Astrocyte (in vitro differentiated cells and primary cell): ENCODE measurements around the gene TRIO. TPM values are rescaled to one million over a fixed set of nuclear protein-coding genes. Genes with fewer than 3 reads are reported as not detected.

Experiments used
- DNase-seq: peaks from one replicate; pipeline ENCODE4 v3.0.0-alpha.2; 2010; ENCODE audit warnings: low read depth
- FAIRE-seq: peaks from 2 replicates; lab custom pipeline; 2011; peaks lifted over from hg19 to GRCh38; lab: Jason Lieb, UNC
- H2AFZ ChIP-seq: 2 replicates; pipeline ENCODE4 v1.6.0; 2012; ENCODE audit warnings: low read depth, low read length, inconsistent platforms
- H3K27ac ChIP-seq: 2 replicates; pipeline ENCODE4 v1.5.1; 2011; ENCODE audit warnings: low read depth, low read length, inconsistent platforms
- H3K27me3 ChIP-seq: 2 replicates; pipeline ENCODE4 v1.6.0; 2011; ENCODE audit warnings: low read length, inconsistent platforms; ENCODE audit not compliant: insufficient read depth
- H3K36me3 ChIP-seq: 2 replicates; pipeline ENCODE4 v1.5.1; 2011; ENCODE audit warnings: low read length, inconsistent platforms; ENCODE audit not compliant: insufficient read depth
- H3K4me1 ChIP-seq: 2 replicates; pipeline ENCODE4 v1.5.1; 2011; ENCODE audit warnings: low read length, inconsistent platforms; ENCODE audit not compliant: insufficient read depth
- H3K4me2 ChIP-seq: 2 replicates; pipeline ENCODE4 v1.6.0; 2012; ENCODE audit warnings: low read length, inconsistent platforms
- H3K4me3 ChIP-seq: 2 replicates; pipeline ENCODE4 v1.5.1; 2011; ENCODE audit warnings: low read depth, mild to moderate bottlenecking, low read length, inconsistent platforms; ENCODE audit not compliant: insufficient read depth
- H3K79me2 ChIP-seq: 2 replicates; pipeline ENCODE4 v1.6.0; 2012; ENCODE audit warnings: mild to moderate bottlenecking, low read length, inconsistent platforms; ENCODE audit not compliant: insufficient read depth
- H3K9ac ChIP-seq: 2 replicates; pipeline ENCODE4 v1.6.0; 2012; ENCODE audit warnings: mild to moderate bottlenecking, low read length, inconsistent platforms
- H3K9me3 ChIP-seq: 2 replicates; pipeline ENCODE4 v1.5.1; 2012; ENCODE audit warnings: low read depth, mild to moderate bottlenecking, low read length, inconsistent platforms; ENCODE audit not compliant: insufficient read depth
- H4K20me1 ChIP-seq: 2 replicates; pipeline ENCODE4 v1.6.0; 2012; ENCODE audit warnings: low read length, inconsistent platforms; ENCODE audit not compliant: insufficient read depth
- H3K27ac Mint-ChIP-seq: one replicate; pipeline ENCODE4 v1.8.0; 2021; ENCODE audit warnings: mild to moderate bottlenecking, mixed read lengths; ENCODE audit not compliant: unreplicated experiment
- H3K27me3 Mint-ChIP-seq: one replicate; pipeline ENCODE4 v1.8.0; 2021; ENCODE audit warnings: low read depth, mixed read lengths; ENCODE audit not compliant: unreplicated experiment
- H3K36me3 Mint-ChIP-seq: one replicate; pipeline ENCODE4 v1.8.0; 2021; ENCODE audit warnings: low read depth, mixed read lengths; ENCODE audit not compliant: unreplicated experiment
- H3K4me1 Mint-ChIP-seq: one replicate; pipeline ENCODE4 v1.8.0; 2021; ENCODE audit warnings: low read depth, mixed read lengths; ENCODE audit not compliant: unreplicated experiment
- H3K4me3 Mint-ChIP-seq: one replicate; pipeline ENCODE4 v1.8.0; 2021; ENCODE audit warnings: mild to moderate bottlenecking, moderate library complexity, mixed read lengths; ENCODE audit not compliant: unreplicated experiment
- H3K9me3 Mint-ChIP-seq: one replicate; pipeline ENCODE4 v1.8.0; 2021; ENCODE audit warnings: mild to moderate bottlenecking, mixed read lengths; ENCODE audit not compliant: unreplicated experiment
- CTCF ChIP-seq: IDR thresholded peaks from 2 replicates; pipeline ENCODE4 v1.5.1; 2011; ENCODE audit warnings: low read depth, mild to moderate bottlenecking, inconsistent platforms, low read length, moderate library complexity; ENCODE audit not compliant: insufficient read depth
- EZH2 ChIP-seq: IDR thresholded peaks from 2 replicates; pipeline ENCODE4 v1.6.1; 2012; ENCODE audit warnings: mild to moderate bottlenecking, low read length, inconsistent platforms; ENCODE audit not compliant: insufficient read depth
- total RNA-seq: library from RNA; stranded (reverse); gene quantifications from 2 replicates; pipeline ENCODE4 v1.2.1, GENCODE V29; 2021

TRIO gene
- total RNA-seq, 1 donor from 2014 or later, result 347 TPM

- H3K36me3 Mint-ChIP-seq, result peaks cover 1% of the 10 kb centered on the region
- no peak overlapping the region for H3K4me3 ChIP-seq
- DNase-seq, result no peak
- peaks cover 3% of the 10 kb centered on the region for H3K9me3 ChIP-seq
- H3K36me3 ChIP-seq, result no peaks in the 10 kb centered on the region
- no peaks in the 10 kb centered on the region for H3K4me1 Mint-ChIP-seq
- TF ChIP-seq CTCF (no peak), EZH2 (no peak)
- no peaks in the 10 kb centered on the region for H3K79me2 ChIP-seq
- FAIRE-seq, result no peak
- H3K9ac ChIP-seq, result no peak overlapping the region
- H3K27me3 ChIP-seq, result peaks cover 18% of the 10 kb centered on the region
- H3K4me3 Mint-ChIP-seq, result no peak overlapping the region
- no peaks in the 10 kb centered on the region for H3K4me1 ChIP-seq
- H3K9me3 Mint-ChIP-seq, result peaks cover 8% of the 10 kb centered on the region
- H3K27ac Mint-ChIP-seq, result no peak overlapping the region
- no peak overlapping the region for H3K4me2 ChIP-seq
- H3K27me3 Mint-ChIP-seq, result peaks cover 12% of the 10 kb centered on the region
- no peaks in the 10 kb centered on the region for H4K20me1 ChIP-seq
- H3K27ac ChIP-seq, result no peak overlapping the region
- no peak overlapping the region for H2AFZ ChIP-seq
These were observed 402.2 kb downstream of the TRIO start for GRCh38 chr5:14545308-14545707.

GRCh38 chr5:14545862-14546261 lies 402.7 kb downstream of the TRIO start:
- Histone ChIP-seq H3K4me3 (no peak overlapping the region), H3K27ac (no peak overlapping the region), H3K9ac (no peak overlapping the region), H3K36me3 (no peaks in the 10 kb centered on the region), H4K20me1 (no peaks in the 10 kb centered on the region), H3K27me3 (peaks cover 18% of the 10 kb centered on the region), H3K79me2 (no peaks in the 10 kb centered on the region), H3K9me3 (peaks cover 3% of the 10 kb centered on the region), H2AFZ (no peak overlapping the region), H3K4me2 (no peak overlapping the region), H3K4me1 (no peaks in the 10 kb centered on the region)
- Mint-ChIP-seq H3K27ac (no peak overlapping the region), H3K27me3 (peaks cover 13% of the 10 kb centered on the region), H3K4me3 (no peak overlapping the region), H3K9me3 (peaks cover 8% of the 10 kb centered on the region), H3K4me1 (no peaks in the 10 kb centered on the region), H3K36me3 (peaks cover 1% of the 10 kb centered on the region)
- DNase-seq, result no peak
- TF ChIP-seq CTCF (no peak), EZH2 (no peak)
- FAIRE-seq, result no peak

- H3K36me3 Mint-ChIP-seq, result peaks cover 1% of the 10 kb centered on the region
- no peak overlapping the region for H3K27ac ChIP-seq
- no peak overlapping the region for H3K9ac ChIP-seq
- H3K27me3 ChIP-seq, result peaks cover 18% of the 10 kb centered on the region
- no peaks in the 10 kb centered on the region for H3K36me3 ChIP-seq
- no peak overlapping the region for H3K4me2 ChIP-seq
- TF ChIP-seq EZH2 (no peak), CTCF (no peak)
- peaks cover 2% of the 10 kb centered on the region for H3K9me3 Mint-ChIP-seq
- H3K4me1 ChIP-seq, result no peaks in the 10 kb centered on the region
- FAIRE-seq (no peak), DNase-seq (no peak)
- H3K9me3 ChIP-seq, result no peaks in the 10 kb centered on the region
- no peaks in the 10 kb centered on the region for H3K79me2 ChIP-seq
- H4K20me1 ChIP-seq, result no peaks in the 10 kb centered on the region
- no peaks in the 10 kb centered on the region for H3K4me1 Mint-ChIP-seq
- H3K27ac Mint-ChIP-seq, result no peak overlapping the region
- no peak overlapping the region for H3K4me3 Mint-ChIP-seq
- peaks cover 19% of the 10 kb centered on the region for H3K27me3 Mint-ChIP-seq
- no peak overlapping the region for H2AFZ ChIP-seq
- H3K4me3 ChIP-seq, result no peak overlapping the region
These were observed 404.5 kb downstream of the TRIO start for GRCh38 chr5:14547666-14548065.
